Neural cell (in vitro differentiated cells): ENCODE data around the gene HPSE2. TPM values are rescaled to one million over a fixed set of nuclear protein-coding genes. Genes with fewer than 3 reads are reported as not detected.

Source experiments
- H2AFZ ChIP-seq: fragments of 200-600, 300-800 bp; sonication (generic), shearing (Covaris generic); 2 replicates; pipeline ENCODE4 v1.6.0; 2014; ENCODE audit warnings: low read depth, mild to moderate bottlenecking, antibody characterized with exemption, low read length, moderate library complexity
- H3F3A ChIP-seq: fragments of 200-600 bp; shearing (Covaris generic); 2 replicates; pipeline ENCODE4 v1.6.1; 2016; ENCODE audit warnings: mild to moderate bottlenecking, moderate library complexity, mixed read lengths, antibody characterized with exemption, low read length; ENCODE audit not compliant: insufficient read depth, poor library complexity, severe bottlenecking
- H3K27ac ChIP-seq: fragments of 200-600, 300-800 bp; sonication (generic), shearing (Covaris generic); 2 replicates; pipeline ENCODE4 v1.5.1; 2014; ENCODE audit warnings: mild to moderate bottlenecking, low read length, moderate library complexity
- H3K27me3 ChIP-seq: fragments of 300-800, 200-600 bp; sonication (generic), shearing (Covaris generic); 2 replicates; pipeline ENCODE4 v1.6.0; 2014; ENCODE audit warnings: mild to moderate bottlenecking, low read depth, low read length, moderate library complexity; ENCODE audit not compliant: insufficient read depth
- H3K36me3 ChIP-seq: fragments of 300-800, 200-600 bp; sonication (generic), shearing (Covaris generic); 2 replicates; pipeline ENCODE4 v1.5.1; 2014; ENCODE audit warnings: mild to moderate bottlenecking, antibody characterized with exemption, low read length, moderate library complexity; ENCODE audit not compliant: insufficient read depth
- H3K4me2 ChIP-seq: fragments of 300-800, 200-600 bp; sonication (generic), shearing (Covaris generic); 2 replicates; pipeline ENCODE4 v1.6.0; 2014; ENCODE audit warnings: mild to moderate bottlenecking, low read length
- H3K4me3 ChIP-seq: fragments of 300-800, 200-600 bp; sonication (generic), shearing (Covaris generic); 2 replicates; pipeline ENCODE4 v1.5.1; 2014; ENCODE audit warnings: mild to moderate bottlenecking, low read length, moderate library complexity
- H3K79me2 ChIP-seq: fragments of 200-600 bp; shearing (Covaris generic); replicated peaks from 2 replicates; pipeline ENCODE4 v1.6.0; 2014; ENCODE audit warnings: mild to moderate bottlenecking, low read length, moderate library complexity; ENCODE audit not compliant: insufficient read depth
- H3K9ac ChIP-seq: fragments of 300-800, 200-600 bp; sonication (generic), shearing (Covaris generic); 2 replicates; pipeline ENCODE4 v1.6.1; 2016; ENCODE audit warnings: mild to moderate bottlenecking, low read length, mixed read lengths
- H3K9me2 ChIP-seq: fragments of 200-600 bp; shearing (Covaris generic); 2 replicates; pipeline ENCODE4 v1.6.1; 2016; ENCODE audit warnings: mild to moderate bottlenecking, low read length, mixed read lengths; ENCODE audit not compliant: insufficient read depth
- H3K9me3 ChIP-seq: fragments of 200-600, 300-800 bp; sonication (generic), shearing (Covaris generic); 2 replicates; pipeline ENCODE4 v1.6.1; 2016; ENCODE audit warnings: mild to moderate bottlenecking, mixed run types, low read length, moderate library complexity, mixed read lengths
- H4K20me1 ChIP-seq: fragments of 200-600 bp; shearing (Covaris generic); 2 replicates; pipeline ENCODE4 v1.6.1; 2016; ENCODE audit warnings: mild to moderate bottlenecking, mixed run types; ENCODE audit not compliant: insufficient read depth
- EP300 ChIP-seq: fragments of 450-650 bp; conservative IDR thresholded peaks from 2 replicates; pipeline ENCODE4 v1.6.1; 2014; ENCODE audit warnings: antibody characterized with exemption, mild to moderate bottlenecking, moderate library complexity; ENCODE audit not compliant: poor library complexity, severe bottlenecking
- EZH2 ChIP-seq: fragments of 200-600, 300-800 bp; shearing (Covaris generic), sonication (generic); IDR thresholded peaks from 2 replicates; pipeline ENCODE4 v1.6.1; 2014; ENCODE audit warnings: antibody characterized with exemption, low read length, borderline replicate concordance, mild to moderate bottlenecking; ENCODE audit not compliant: insufficient read depth, poor library complexity, severe bottlenecking
- MXI1 ChIP-seq: fragments of 450-650 bp; conservative IDR thresholded peaks from 2 replicates; pipeline ENCODE4 v1.6.1; 2014; ENCODE audit warnings: antibody characterized with exemption, mild to moderate bottlenecking; ENCODE audit not compliant: poor library complexity, severe bottlenecking
- POLR2AphosphoS5 ChIP-seq: IDR thresholded peaks from 2 replicates; pipeline ENCODE4 v1.6.1; 2012
- RAD21 ChIP-seq: fragments of 450-650 bp; conservative IDR thresholded peaks from 2 replicates; pipeline ENCODE4 v1.6.1; 2014; ENCODE audit warnings: antibody characterized with exemption, mild to moderate bottlenecking, moderate library complexity
- SMC3 ChIP-seq: fragments of 450-650 bp; conservative IDR thresholded peaks from 2 replicates; pipeline ENCODE4 v1.6.1; 2014; ENCODE audit warnings: antibody characterized with exemption, mild to moderate bottlenecking, moderate library complexity; ENCODE audit not compliant: poor library complexity
- TAF1 ChIP-seq: IDR thresholded peaks from 2 replicates; pipeline ENCODE4 v1.6.1; 2012; ENCODE audit warnings: low read depth
- polyA plus RNA-seq: library from polyadenylated mRNA; depleted of rRNA; stranded (reverse); fragments of >200 nt; gene quantifications from 2 replicates; pipeline ENCODE4 v1.2.3, GENCODE V29; 2014
- TF ChIP-seq, protein P1 (sequence below): fragments of 450-650 bp; IDR thresholded peaks from 2 replicates; pipeline ENCODE4 v1.5.1; 2014; ENCODE audit warnings: antibody characterized with exemption, mild to moderate bottlenecking, moderate library complexity; ENCODE audit not compliant: poor library complexity, severe bottlenecking
- TF ChIP-seq, protein P2 (sequence below): IDR thresholded peaks from 2 replicates; pipeline ENCODE4 v1.6.1; 2012; ENCODE audit warnings: borderline replicate concordance

HPSE2 gene
- polyA plus RNA-seq, 1 donor from 2014 or later: not detected

DNA sequence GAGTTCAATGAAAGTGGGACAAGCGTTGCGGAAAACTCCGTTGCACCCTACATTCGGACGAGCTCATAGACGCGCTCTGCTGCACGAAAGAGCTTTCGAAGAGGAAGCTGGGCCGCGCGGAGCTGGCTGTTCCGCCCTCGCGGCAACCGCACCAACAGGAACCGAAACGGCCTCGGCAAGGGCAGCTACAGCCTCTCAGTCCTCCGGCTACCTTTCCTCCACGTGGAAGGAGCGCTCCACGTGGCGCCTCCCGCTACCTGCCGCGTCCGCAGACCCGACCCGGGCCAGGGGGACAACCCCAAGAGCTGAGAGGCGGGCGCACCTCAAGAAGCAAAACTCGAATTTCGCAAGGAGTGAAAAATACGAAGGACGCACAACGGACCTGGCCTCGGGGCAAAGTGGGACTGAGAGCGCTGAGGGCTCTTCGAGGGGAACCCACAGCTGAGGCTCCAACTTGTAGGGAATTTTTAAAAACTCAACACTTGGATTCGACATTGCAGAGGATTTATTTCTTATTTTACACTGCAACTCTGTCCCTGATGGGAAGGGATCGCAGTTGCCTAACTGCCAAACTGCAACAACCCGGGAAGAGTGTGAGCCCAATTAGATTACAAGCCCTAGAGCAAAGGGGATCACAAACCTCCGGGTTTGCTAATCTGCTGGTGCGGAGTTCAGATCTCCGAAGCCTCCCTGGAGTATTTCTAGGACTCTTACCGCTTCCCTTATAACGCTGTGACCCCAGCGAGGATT lies 1.4 kb downstream of the HPSE2 start:
- H3K27ac ChIP-seq: no peak overlapping the region

DNA sequence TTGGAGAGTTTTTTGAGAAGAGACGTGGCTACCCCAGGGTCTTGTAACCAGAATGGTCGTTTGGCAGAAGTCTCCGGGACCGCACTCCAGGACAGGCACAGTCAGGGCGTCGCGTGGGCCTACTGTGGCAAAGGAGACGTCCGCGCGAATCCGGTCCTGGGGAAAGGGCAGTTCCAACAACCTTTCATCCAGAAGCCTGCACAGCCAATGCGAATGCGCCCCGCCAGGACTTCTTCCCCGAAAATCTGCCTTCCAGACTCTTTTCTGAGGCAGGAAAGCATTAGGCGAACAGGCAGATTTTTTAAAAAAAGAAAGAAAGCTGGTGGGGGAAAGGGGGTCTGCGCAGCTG lies 2.0 kb downstream of the HPSE2 start:
- Histone ChIP-seq H3K27me3 (peaks cover 65% of the 10 kb centered on the region), H2AFZ (no peak overlapping the region), H4K20me1 (no peaks in the 10 kb centered on the region), H3K79me2 (no peaks in the 10 kb centered on the region), H3K9ac (no peak overlapping the region), H3K4me3 (peak overlapping the region; percentile 60), H3K36me3 (no peaks in the 10 kb centered on the region), H3K9me2 (no peaks in the 10 kb centered on the region), H3K27ac (no peak overlapping the region), H3K4me2 (no peak overlapping the region), H3K9me3 (no peaks in the 10 kb centered on the region), H3F3A (no peaks in the 10 kb centered on the region)
- TF ChIP-seq EP300 (no peak), MXI1 (no peak), TAF1 (no peak), RAD21 (no peak), POLR2AphosphoS5 (no peak), SMC3 (no peak), EZH2 (no peak)
- TF ChIP-seq, protein P1, sequence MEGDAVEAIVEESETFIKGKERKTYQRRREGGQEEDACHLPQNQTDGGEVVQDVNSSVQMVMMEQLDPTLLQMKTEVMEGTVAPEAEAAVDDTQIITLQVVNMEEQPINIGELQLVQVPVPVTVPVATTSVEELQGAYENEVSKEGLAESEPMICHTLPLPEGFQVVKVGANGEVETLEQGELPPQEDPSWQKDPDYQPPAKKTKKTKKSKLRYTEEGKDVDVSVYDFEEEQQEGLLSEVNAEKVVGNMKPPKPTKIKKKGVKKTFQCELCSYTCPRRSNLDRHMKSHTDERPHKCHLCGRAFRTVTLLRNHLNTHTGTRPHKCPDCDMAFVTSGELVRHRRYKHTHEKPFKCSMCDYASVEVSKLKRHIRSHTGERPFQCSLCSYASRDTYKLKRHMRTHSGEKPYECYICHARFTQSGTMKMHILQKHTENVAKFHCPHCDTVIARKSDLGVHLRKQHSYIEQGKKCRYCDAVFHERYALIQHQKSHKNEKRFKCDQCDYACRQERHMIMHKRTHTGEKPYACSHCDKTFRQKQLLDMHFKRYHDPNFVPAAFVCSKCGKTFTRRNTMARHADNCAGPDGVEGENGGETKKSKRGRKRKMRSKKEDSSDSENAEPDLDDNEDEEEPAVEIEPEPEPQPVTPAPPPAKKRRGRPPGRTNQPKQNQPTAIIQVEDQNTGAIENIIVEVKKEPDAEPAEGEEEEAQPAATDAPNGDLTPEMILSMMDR: no peak
- TF ChIP-seq, protein P2, sequence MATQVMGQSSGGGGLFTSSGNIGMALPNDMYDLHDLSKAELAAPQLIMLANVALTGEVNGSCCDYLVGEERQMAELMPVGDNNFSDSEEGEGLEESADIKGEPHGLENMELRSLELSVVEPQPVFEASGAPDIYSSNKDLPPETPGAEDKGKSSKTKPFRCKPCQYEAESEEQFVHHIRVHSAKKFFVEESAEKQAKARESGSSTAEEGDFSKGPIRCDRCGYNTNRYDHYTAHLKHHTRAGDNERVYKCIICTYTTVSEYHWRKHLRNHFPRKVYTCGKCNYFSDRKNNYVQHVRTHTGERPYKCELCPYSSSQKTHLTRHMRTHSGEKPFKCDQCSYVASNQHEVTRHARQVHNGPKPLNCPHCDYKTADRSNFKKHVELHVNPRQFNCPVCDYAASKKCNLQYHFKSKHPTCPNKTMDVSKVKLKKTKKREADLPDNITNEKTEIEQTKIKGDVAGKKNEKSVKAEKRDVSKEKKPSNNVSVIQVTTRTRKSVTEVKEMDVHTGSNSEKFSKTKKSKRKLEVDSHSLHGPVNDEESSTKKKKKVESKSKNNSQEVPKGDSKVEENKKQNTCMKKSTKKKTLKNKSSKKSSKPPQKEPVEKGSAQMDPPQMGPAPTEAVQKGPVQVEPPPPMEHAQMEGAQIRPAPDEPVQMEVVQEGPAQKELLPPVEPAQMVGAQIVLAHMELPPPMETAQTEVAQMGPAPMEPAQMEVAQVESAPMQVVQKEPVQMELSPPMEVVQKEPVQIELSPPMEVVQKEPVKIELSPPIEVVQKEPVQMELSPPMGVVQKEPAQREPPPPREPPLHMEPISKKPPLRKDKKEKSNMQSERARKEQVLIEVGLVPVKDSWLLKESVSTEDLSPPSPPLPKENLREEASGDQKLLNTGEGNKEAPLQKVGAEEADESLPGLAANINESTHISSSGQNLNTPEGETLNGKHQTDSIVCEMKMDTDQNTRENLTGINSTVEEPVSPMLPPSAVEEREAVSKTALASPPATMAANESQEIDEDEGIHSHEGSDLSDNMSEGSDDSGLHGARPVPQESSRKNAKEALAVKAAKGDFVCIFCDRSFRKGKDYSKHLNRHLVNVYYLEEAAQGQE: no peak

More for the DNA sequence above, 1.4 kb downstream of the HPSE2 start:
- no peaks in the 10 kb centered on the region for H3K9me3 ChIP-seq
- peak overlapping the region; percentile 60 for H3K4me3 ChIP-seq
- H3K79me2 ChIP-seq: no peaks in the 10 kb centered on the region
- H3K4me2 ChIP-seq: no peak overlapping the region
- H3K9me2 ChIP-seq: no peaks in the 10 kb centered on the region
- no peaks in the 10 kb centered on the region for H3K36me3 ChIP-seq
- no peak overlapping the region for H3K9ac ChIP-seq
- H3F3A ChIP-seq: no peaks in the 10 kb centered on the region
- H4K20me1 ChIP-seq: no peaks in the 10 kb centered on the region
- no peak overlapping the region for H2AFZ ChIP-seq
- H3K27me3 ChIP-seq: peaks cover 65% of the 10 kb centered on the region
- TF ChIP-seq, protein P2: no peak
- peak; percentile 67 for TF ChIP-seq MXI1
- TF ChIP-seq SMC3: no peak
- TF ChIP-seq, protein P1: no peak
- no peak for TF ChIP-seq RAD21
- no peak for TF ChIP-seq TAF1
- peak; percentile 44 for TF ChIP-seq POLR2AphosphoS5
- no peak for TF ChIP-seq EZH2
- TF ChIP-seq EP300: no peak
